Subcutaneous adipose tissue (tissue), 4 donors: ENCODE data around the gene TMEM108. TPM values are rescaled to one million over a fixed set of nuclear protein-coding genes. Genes with fewer than 3 reads are reported as not detected.

Source experiments
- total RNA-seq, 4 donors: library from RNA; depleted of rRNA; stranded (reverse); fragments of >200 nt; gene quantifications; one replicate each; pipeline ENCODE4 v1.1.0, GENCODE V29; 2016
- TF ChIP-seq, protein P1 (sequence below): fragments of 450-650 bp; IDR thresholded peaks from one replicate; pipeline ENCODE4 v1.5.1; 2016; ENCODE audit warnings: low read depth, mild to moderate bottlenecking, control low read depth, antibody characterized with exemption, moderate library complexity

The TMEM108 gene
- total RNA-seq, 4 donors from 2014 or later: 0.66 to 1.0 (median 0.75) TPM; not detected in 1

DNA sequence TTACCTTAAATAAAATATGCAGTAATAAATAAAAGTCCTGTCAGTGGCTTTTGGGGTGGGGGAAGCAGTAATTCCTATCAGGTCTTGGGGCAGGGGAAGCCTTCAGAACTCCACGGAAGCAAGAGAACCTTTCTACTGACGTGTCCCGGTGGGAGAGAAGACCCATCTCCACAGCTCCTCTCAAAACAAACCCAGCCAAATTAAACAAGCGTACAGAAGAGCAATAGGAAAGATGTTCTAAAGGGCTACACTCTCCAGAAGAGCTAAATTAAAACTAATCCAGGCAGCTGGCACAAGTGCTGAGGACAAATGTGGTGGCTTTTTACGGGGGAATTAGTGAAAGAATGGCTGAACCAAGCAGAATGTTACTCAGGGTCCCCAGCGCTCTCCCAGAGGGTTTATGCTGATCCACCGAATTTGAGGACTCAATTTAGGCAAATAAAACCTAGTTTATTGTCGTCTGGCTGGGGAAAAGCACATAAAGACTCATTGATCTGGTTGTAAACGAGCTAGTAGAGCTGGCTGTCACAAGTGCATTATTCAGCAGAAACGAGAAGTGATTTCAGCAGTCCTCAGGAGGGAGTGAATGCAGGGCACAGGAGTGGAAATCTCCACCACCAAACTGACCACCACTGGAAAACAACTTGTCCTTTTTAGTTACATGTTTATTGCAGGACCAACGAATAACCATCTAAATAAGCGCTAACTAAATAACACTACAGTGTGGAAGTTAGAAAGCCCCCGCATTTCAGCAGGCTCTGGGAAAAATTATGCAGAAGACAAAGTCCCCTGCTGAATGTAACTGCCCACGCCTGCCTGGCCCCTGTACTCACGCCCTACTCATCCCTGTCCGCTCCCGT lies 375.2 kb downstream of the TMEM108 start:
- TF ChIP-seq, protein P1, sequence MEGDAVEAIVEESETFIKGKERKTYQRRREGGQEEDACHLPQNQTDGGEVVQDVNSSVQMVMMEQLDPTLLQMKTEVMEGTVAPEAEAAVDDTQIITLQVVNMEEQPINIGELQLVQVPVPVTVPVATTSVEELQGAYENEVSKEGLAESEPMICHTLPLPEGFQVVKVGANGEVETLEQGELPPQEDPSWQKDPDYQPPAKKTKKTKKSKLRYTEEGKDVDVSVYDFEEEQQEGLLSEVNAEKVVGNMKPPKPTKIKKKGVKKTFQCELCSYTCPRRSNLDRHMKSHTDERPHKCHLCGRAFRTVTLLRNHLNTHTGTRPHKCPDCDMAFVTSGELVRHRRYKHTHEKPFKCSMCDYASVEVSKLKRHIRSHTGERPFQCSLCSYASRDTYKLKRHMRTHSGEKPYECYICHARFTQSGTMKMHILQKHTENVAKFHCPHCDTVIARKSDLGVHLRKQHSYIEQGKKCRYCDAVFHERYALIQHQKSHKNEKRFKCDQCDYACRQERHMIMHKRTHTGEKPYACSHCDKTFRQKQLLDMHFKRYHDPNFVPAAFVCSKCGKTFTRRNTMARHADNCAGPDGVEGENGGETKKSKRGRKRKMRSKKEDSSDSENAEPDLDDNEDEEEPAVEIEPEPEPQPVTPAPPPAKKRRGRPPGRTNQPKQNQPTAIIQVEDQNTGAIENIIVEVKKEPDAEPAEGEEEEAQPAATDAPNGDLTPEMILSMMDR: no peak

DNA sequence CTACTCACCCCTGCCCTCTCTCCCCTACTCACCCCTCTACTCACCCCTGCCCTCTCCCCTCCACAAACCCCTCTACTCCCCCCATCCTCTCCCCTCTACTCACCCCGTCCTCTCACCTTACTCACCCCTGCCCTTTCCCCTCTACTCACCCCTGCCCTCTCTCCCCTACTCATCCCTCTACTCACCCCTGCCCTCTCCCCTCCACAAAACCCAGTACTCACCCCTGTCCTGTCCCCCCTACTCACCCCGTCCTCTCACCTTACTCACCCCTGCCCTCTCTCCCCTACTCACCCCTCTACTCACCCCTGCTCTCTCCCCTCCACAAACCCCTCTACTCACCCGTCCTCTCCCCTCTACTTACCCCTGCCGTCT lies 375.8 kb downstream of the TMEM108 start:
- TF ChIP-seq, protein P1: no peak

DNA sequence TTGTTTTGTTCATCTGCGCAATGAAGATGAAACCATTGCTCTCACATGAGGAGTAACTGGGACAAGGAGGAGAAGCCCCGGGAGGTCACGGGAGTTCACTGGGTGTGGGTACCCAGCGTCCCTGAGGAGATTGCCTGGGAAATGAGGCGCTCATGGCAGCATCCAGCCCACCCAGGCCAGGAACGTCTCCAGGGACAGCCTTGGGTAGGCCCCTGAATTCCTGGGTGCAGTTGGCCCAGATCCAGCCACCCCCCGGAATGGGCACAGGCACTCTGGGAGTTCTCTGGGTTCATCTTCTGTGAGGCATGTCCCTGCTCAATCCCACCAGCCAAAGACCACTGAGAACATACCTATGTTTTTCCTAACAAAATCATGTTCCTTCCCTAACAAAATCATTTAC lies 380.2 kb downstream of the TMEM108 start:
- TF ChIP-seq, protein P1: no peak

DNA sequence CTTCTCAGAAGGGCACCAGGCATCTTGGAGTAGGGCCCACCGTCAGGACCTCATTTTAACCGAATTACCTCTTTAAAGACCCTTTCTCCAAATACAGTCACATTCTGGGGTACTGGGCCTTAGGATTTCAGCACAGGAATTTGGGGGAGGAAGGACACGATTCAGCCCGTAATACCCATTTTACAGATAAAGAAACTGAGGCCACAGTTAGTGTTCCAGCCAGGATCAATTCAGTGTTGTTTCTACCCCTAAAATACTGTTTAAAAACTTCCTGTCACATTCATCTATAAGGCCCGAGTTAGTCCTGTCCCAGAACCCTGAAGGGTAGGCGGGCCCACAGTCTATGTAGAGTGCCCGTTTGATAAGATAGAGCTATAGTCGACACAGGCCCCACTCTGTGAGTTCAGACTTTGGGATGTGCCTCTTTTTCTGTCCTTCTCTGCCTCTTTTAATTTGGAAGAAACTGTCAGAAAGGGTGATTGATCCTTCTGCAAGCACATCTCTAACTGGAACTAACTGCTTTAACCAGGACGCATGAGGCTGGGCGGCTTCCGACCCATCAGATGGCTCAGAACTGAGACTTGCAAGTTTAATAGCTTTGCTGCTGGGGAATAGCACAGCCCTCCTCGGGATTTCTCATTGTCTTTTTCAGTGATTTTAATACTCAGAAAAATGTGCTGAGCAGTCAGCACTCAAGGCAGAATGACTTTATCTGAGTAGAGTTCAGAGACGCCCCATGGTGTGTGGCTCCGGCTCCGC lies 381.1 kb downstream of the TMEM108 start:
- TF ChIP-seq, protein P1: no peak

DNA sequence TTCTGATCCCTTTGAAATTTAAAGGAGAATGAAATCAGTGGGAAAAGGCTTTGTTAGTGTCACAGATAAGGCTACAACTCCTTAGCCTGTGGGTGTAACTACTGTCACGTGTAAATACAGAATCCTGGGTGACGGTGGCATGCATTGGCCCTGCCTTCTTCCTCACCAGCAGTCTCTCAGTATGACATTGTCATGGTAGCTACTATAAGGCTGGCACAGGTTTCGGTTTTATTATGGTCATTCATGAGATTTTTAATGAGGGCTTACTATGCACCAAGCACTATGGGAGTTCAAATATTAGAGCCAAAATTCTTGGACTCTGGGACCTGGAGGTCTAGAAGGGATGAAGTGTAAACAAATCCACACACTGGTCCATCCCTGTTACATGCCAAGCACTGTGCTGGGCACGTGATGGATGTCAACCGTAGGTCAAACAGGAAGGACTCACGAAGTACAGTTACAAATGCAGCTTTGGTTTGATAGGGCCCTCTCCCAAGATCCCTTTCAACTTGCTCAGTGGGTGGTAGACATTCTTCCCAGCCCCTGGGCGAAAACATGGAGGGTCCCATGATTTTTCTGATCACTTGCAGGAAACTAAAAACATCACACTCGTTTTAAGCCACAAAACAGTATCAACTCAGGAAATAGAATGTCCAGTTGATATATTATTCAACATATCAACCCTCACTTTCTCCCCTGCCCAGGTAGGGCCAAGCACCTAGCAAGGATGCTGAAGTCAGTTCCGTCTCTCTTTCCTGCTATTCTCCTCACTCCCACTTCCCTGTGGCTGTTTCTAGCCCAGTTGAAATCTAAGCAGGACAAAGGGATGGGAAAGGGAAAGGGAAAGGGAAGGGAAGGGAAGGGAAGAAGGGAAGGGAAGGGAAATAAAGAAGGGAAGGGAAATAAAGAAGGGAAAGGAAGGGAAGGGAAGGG lies 387.0 kb downstream of the TMEM108 start:
- TF ChIP-seq, protein P1: no peak

DNA sequence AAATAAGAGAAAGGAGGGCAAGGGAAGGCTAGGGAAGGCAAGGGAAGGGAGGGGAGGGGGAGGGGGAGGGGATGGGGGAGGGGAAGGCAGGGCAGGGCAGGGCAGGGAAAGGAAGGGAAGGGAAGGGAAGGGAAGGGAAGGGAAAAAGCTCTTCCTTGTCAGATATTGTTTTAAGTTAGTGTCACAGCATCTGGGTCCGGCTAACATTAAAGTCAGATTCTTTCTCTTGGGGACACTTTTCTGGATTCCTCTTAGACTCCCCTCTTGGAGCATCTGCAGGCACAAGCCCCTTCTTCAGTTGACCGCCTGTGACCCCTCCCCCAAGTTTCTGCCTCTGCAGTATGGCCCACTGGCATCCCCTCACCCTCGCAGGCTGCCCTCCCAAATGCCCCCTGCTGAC lies 387.7 kb downstream of the TMEM108 start:
- TF ChIP-seq, protein P1: no peak
